A673 (cell line): ENCODE measurements around the gene KDM5A. TPM values are rescaled to one million over a fixed set of nuclear protein-coding genes. Genes with fewer than 3 reads are reported as not detected.
"Not testable (repeated sequence)": the region's sequence is repeated elsewhere in the genome, so short reads cannot be mapped to it uniquely, and the experiment has no call there.

ENCODE experiments used
- BruUV-seq: library from RNA; stranded (reverse); fragments of 400-500 nt; replicated peaks from 2 replicates; lab custom pipeline; 2021; lab: Mats Ljungman, UMichigan
- CTCF ChIA-PET: fragments of 300-600 bp; sonication (Branson Sonifier 250); formaldehyde crosslinking; loops from one replicate; lab custom pipeline; 2022; ENCODE audit warnings: antibody characterized with exemption; lab: Charles Lee
- POLR2A ChIA-PET: fragments of 300-600 bp; sonication (Branson Sonifier 250); formaldehyde crosslinking; loops from one replicate; lab custom pipeline; 2022; ENCODE audit warnings: antibody characterized with exemption; ENCODE audit not compliant: low non-redundant PET; lab: Charles Lee
- DNase-seq: peaks from one replicate; pipeline ENCODE4 v3.0.0-alpha.2; 2015; ENCODE audit warnings: low spot score
- H3K27ac ChIP-seq: fragments of 200-600 bp; sonication (generic); 2 replicates; pipeline ENCODE4 v1.5.1; 2016; ENCODE audit warnings: mixed run types, low read depth, mild to moderate bottlenecking, mixed read lengths, antibody characterized with exemption, low read length; ENCODE audit not compliant: poor library complexity, severe bottlenecking
- H3K27me3 ChIP-seq: fragments of 200-600 bp; sonication (generic); replicated peaks from 2 replicates; pipeline ENCODE4 v1.6.1; 2017; ENCODE audit warnings: mixed run types, low read depth, mild to moderate bottlenecking, mixed read lengths, antibody characterized with exemption, low read length; ENCODE audit not compliant: insufficient read depth, poor library complexity
- H3K36me3 ChIP-seq: fragments of 200-600 bp; sonication (generic); 2 replicates; pipeline ENCODE4 v1.6.1; 2016; ENCODE audit warnings: mixed run types, mild to moderate bottlenecking, mixed read lengths, antibody characterized with exemption, low read length; ENCODE audit not compliant: insufficient read depth, poor library complexity, severe bottlenecking
- H3K4me1 ChIP-seq: fragments of 200-600 bp; sonication (generic); 2 replicates; pipeline ENCODE4 v1.6.1; 2017; ENCODE audit warnings: mixed run types, mild to moderate bottlenecking, mixed read lengths, antibody characterized with exemption, low read length; ENCODE audit not compliant: insufficient read depth, poor library complexity, severe bottlenecking
- H3K4me3 ChIP-seq: fragments of 200-600 bp; sonication (generic); 2 replicates; pipeline ENCODE4 v1.5.1; 2016; ENCODE audit warnings: low read depth, mixed run types, mild to moderate bottlenecking, mixed read lengths, low read length; ENCODE audit not compliant: poor library complexity, severe bottlenecking
- H3K9me3 ChIP-seq: fragments of 200-600 bp; sonication (generic); 2 replicates; pipeline ENCODE4 v1.6.1; 2016; ENCODE audit warnings: mixed run types, low read depth, mild to moderate bottlenecking, mixed read lengths, antibody characterized with exemption, low read length; ENCODE audit not compliant: poor library complexity, severe bottlenecking
- CTCF ChIP-seq: fragments of 300-800, 200-600 bp; sonication (generic); conservative IDR thresholded peaks from 2 replicates; pipeline ENCODE4 v1.5.1; 2017; ENCODE audit warnings: low read depth, mild to moderate bottlenecking, antibody characterized with exemption, low read length, moderate library complexity, mixed read lengths
- EZH2 ChIP-seq: fragments of 200-600 bp; sonication (generic); IDR thresholded peaks from 2 replicates; pipeline ENCODE4 v1.6.1; 2017; ENCODE audit warnings: borderline replicate concordance, low read depth, mild to moderate bottlenecking, mixed read lengths, antibody characterized with exemption, low read length; ENCODE audit not compliant: poor library complexity, severe bottlenecking
- intact Hi-C: fragments of 100-400 bp; cut with micrococcal nuclease; formaldehyde crosslinking; loops from one replicate; pipeline ENCODE4 v1.10.0; 2022; ENCODE audit not compliant: unreplicated experiment
- total RNA-seq: library from RNA; stranded (reverse); gene quantifications from 2 replicates; pipeline ENCODE4 v1.2.3, GENCODE V29; 2021

The KDM5A gene
- total RNA-seq, 1 experiment from 2014 or later = 68.8 TPM

DNA sequence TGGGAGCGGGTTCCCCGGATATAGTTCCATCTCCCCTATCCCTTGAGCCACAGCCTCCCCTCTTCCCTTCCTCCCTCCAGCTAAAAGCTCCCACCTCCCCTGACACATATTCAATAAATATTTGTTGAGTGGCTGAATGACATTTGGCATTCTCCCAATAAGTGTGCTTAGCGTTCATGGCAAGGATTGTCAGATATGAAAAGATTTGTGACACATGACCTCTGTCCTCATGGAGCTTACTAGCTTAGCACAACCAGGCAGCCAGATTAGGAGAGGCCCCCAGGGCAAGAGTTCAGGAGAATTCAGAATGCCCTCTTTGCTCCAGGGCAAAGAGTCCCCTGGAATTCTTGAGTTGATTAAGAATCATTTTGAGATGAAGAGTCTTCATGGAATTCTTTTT, 152.7 kb downstream of the KDM5A start:
- TF ChIP-seq EZH2 (no peak), CTCF (no peak)
- no peaks in the 10 kb centered on the region for H3K9me3 ChIP-seq
- POLR2A ChIA-PET = no interaction called here
- BruUV-seq = no TSS peak
- H3K27ac ChIP-seq = no peak overlapping the region
- intact Hi-C loops = no loop called here
- H3K27me3 ChIP-seq = no peaks in the 10 kb centered on the region
- no peak for DNase-seq
- no peaks in the 10 kb centered on the region for H3K36me3 ChIP-seq
- CTCF ChIA-PET = no interaction called here
- H3K4me1 ChIP-seq = no peaks in the 10 kb centered on the region
- H3K4me3 ChIP-seq = no peak overlapping the region

DNA sequence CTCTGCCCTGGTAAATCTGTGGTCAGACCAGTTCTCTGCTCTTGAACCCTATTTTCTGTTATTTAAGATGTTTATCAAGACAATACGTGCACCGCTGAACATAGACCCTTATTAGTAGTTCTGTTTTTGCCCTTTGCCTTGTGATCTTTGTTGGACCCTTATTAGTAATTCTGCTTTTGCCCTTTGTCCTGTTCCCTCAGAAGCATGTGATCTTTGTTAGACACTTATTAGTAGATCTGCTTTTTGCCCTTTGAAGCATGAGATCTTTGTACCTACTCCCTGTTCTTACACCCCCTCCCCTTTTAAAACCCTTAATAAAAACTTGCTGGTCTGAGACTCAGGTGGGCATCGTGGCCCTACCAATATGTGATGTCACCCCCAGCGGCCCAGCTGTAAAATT, 153.2 kb downstream of the KDM5A start:
- intact Hi-C loops, H3K4me3 ChIP-seq, BruUV-seq, H3K36me3 ChIP-seq, H3K9me3 ChIP-seq, DNase-seq, POLR2A ChIA-PET, H3K27me3 ChIP-seq, H3K27ac ChIP-seq, CTCF ChIA-PET, H3K4me1 ChIP-seq: not testable (repeated sequence)

GRCh38 chr12:234891-235415, 154.2 kb downstream of the KDM5A start:
- no peak for DNase-seq
- intact Hi-C loops = no loop called here
- POLR2A ChIA-PET = no interaction called here
- Histone ChIP-seq H3K9me3 (no peaks in the 10 kb centered on the region), H3K27me3 (no peaks in the 10 kb centered on the region), H3K36me3 (no peaks in the 10 kb centered on the region), H3K4me3 (no peak overlapping the region), H3K27ac (no peak overlapping the region), H3K4me1 (no peaks in the 10 kb centered on the region)
- TF ChIP-seq EZH2 (no peak), CTCF (no peak)
- CTCF ChIA-PET = no interaction called here
- no TSS peak for BruUV-seq

- H3K27ac ChIP-seq = no peak overlapping the region
- no peak for DNase-seq
Observed at GRCh38 chr12:234019-234418, 155.1 kb downstream of the KDM5A start.

More at GRCh38 chr12:234019-234418, 155.1 kb downstream of the KDM5A start:
- no peaks in the 10 kb centered on the region for H3K9me3 ChIP-seq
- POLR2A ChIA-PET = no interaction called here
- no peak for TF ChIP-seq CTCF
- TF ChIP-seq EZH2 = no peak
- no peak overlapping the region for H3K4me3 ChIP-seq
- H3K36me3 ChIP-seq = no peaks in the 10 kb centered on the region
- no TSS peak for BruUV-seq
- H3K27me3 ChIP-seq = no peaks in the 10 kb centered on the region
- CTCF ChIA-PET = no interaction called here
- no peaks in the 10 kb centered on the region for H3K4me1 ChIP-seq
- intact Hi-C loops = no loop called here
